Measurements from ENCODE around the gene CDHR2.

CDHR2 gene

GRCh38 chr5:176630681-176631222 is 81.6 kb downstream of the CDHR2 start:
- in situ Hi-C loops (cut with HindIII; ENCODE audit: low sequenced_read_pairs) = no loop called here

GRCh38 chr5:176631383-176632200 is 82.5 kb downstream of the CDHR2 start:
- in situ Hi-C loops (cut with HindIII; ENCODE audit: low sequenced_read_pairs) = no loop called here

- in situ Hi-C loops (cut with HindIII; ENCODE audit: low sequenced_read_pairs) = no loop called here
Observed at GRCh38 chr5:176632745-176633144, 83.6 kb downstream of the CDHR2 start.

DNA sequence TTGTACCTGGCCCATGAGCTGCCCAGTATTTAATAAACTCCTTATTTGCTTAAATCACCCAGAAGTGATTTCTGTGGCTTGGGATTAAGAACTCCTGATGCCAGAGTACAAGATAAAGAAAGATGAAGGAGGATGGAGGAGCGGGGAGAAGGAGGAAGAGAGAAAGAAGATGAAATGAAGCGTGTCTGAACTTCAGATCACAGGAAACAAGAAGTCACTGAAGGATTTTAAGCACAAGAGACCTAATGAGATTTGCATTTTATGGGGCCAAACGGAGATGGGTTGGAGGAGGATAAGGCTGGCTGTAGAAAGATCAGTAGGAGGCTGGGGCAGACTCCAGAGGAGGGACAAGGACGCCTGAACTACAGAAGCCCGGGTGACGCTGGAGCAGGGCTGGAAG is 84.5 kb downstream of the CDHR2 start:
- in situ Hi-C loops (cut with HindIII; ENCODE audit: low sequenced_read_pairs) = no loop called here

- in situ Hi-C loops (cut with HindIII; ENCODE audit: low sequenced_read_pairs) = no loop called here
Observed at GRCh38 chr5:176636426-176636825, 87.3 kb downstream of the CDHR2 start.

DNA sequence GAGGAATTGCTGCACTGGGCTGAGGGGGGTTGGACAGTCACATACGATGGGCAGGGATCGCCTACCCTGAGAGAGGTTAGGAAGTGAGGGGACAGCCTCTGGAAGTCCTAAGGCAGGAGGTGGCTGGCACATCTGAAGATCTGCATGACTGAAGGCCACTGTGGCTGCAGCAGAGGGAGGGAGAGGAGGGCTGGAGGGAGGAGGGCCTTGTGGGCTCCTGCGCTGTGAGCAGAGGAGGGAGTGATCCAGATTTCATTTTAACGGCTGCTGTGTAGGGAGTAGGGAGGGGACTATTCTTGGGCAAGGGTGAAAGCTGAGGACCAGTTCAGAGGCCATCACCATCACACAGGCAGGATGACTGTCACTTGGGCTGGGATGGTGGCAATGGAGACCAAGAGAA is 88.4 kb downstream of the CDHR2 start:
- in situ Hi-C loops (cut with HindIII; ENCODE audit: low sequenced_read_pairs) = no loop called here

- in situ Hi-C loops (cut with HindIII; ENCODE audit: low sequenced_read_pairs) = no loop called here
Observed at GRCh38 chr5:176638437-176638836, 89.3 kb downstream of the CDHR2 start.

DNA sequence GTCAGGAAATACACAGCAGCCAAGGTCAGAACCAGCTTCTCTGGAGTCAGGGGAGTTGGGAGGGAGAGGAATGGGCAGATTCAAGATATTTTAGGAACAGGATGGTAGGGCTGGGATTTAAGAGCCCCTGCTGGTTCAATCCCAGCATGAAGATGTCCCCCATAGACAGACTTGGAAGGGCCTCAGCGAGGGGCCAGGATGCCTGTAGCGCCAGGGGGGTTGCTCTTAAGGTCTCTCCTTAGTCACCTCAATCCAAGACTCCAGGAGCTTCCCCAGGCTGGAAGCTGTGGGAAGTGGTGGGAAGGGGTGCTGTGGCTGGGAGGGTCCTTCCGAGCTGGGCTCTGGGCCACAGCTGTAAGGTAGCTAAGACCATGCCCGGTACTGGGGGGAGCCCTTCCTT is 90.1 kb downstream of the CDHR2 start:
- in situ Hi-C loops (cut with HindIII; ENCODE audit: low sequenced_read_pairs) = no loop called here

- in situ Hi-C loops (cut with HindIII; ENCODE audit: low sequenced_read_pairs) = no loop called here
Observed at GRCh38 chr5:176639981-176640380, 90.8 kb downstream of the CDHR2 start.

GRCh38 chr5:176640616-176641015 is 91.5 kb downstream of the CDHR2 start:
- in situ Hi-C loops (cut with HindIII; ENCODE audit: low sequenced_read_pairs) = no loop called here

- in situ Hi-C loops (cut with HindIII; ENCODE audit: low sequenced_read_pairs) = no loop called here
Observed at GRCh38 chr5:176642675-176643490, 93.7 kb downstream of the CDHR2 start.

- in situ Hi-C loops (cut with HindIII; ENCODE audit: low sequenced_read_pairs) = no loop called here
Observed at GRCh38 chr5:176643491-176644219, 94.5 kb downstream of the CDHR2 start.

- in situ Hi-C loops (cut with HindIII; ENCODE audit: low sequenced_read_pairs) = no loop called here
Observed at GRCh38 chr5:176644294-176644693, 95.2 kb downstream of the CDHR2 start.

- in situ Hi-C loops (cut with HindIII; ENCODE audit: low sequenced_read_pairs) = no loop called here
Observed at GRCh38 chr5:176644878-176645670, 95.9 kb downstream of the CDHR2 start.
